ENCODE results near the gene PCA3. TPM values are rescaled to one million over a fixed set of nuclear protein-coding genes. Genes with fewer than 3 reads are reported as not detected.

PCA3 gene
- polyA plus RNA-seq, 1 donor, result 0.96 TPM

- DNase-seq, result no peak
Measured at GRCh38 chr9:76827296-76828080, 63.2 kb downstream of the PCA3 start.

DNA sequence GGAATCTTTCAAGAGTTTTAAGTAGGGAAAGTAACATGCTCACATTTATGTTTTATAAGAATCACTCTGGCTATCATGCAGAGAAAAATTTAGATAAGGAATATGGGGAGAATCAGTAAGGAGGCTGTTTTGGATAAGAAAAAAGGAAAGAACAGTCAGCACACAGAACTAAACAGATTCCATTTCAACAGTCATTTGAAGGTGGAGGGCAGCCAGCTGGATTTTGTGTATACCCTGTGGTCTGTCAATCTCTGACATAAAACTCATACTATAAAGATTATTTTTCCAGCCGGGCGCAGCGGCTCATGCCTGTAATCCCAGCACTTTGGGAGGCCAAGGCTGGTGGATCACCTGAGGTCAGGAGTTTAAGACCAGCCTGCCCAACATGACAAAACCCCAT is 64.2 kb downstream of the PCA3 start:
- DNase-seq, result no peak

DNA sequence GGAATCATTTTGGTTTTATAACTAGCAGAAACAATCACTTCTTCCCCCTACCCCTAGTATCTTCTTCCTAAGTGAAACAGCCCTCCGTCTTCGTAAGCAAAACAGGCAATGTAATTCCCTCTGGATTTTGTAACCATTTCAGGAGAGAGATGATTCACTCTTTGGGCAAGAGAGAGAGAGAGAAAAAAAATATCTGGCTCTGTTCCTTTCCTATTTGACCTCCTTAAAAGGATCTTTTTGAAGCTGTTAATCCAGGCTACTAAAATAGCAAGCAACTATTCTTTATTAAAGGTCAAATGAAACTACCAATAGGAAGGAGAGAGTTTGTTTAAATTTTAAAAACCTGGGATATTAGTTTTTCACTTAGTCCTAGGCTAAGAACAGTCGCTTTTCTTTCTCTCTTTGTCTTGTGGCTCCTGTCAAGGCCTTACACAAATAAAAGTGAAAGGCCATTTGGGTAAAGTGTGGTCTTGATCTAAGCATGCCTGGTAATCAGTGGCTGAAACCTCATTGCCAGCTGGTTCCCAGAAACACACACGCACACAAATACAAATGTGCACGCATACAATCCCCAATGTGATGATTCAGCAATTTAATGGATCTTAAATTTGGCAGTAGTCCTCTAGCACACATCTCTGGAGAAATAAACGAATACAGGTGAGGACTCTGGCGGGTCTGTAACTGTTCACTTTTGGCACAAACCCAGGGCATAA is 71.5 kb downstream of the PCA3 start:
- DNase-seq, result no peak

Other genes starting within 250 kb of the PCA3 start
- gene PRUNE2, start 141.7 kb downstream of the PCA3 start, polyA plus RNA-seq (ENCODE audit: insufficient read length), result 16.4 TPM